ENCODE results near the gene KRT38.

- TF ChIP-seq POLR2AphosphoS5 (IDR thresholded peaks at IDR 0.05; ENCODE audit: low read depth, low read length): no peak
- no peak for TF ChIP-seq POLR2A (IDR thresholded peaks at IDR 0.05; ENCODE audit: low read depth, low read length)
- TF ChIP-seq TAF1 (IDR thresholded peaks at IDR 0.05; ENCODE audit: low read depth, low read length): no peak
Observed at GRCh38 chr17:41434005-41434404, 6.8 kb downstream of the KRT38 start.

Measured in GM12891 (cell line).